Liver (tissue), 9 donors: ENCODE measurements around the gene SLIT3. TPM values are rescaled to one million over a fixed set of nuclear protein-coding genes. Genes with fewer than 3 reads are reported as not detected.

Experiments
- DNase-seq: peaks from one replicate; pipeline ENCODE4 v3.0.0-alpha.2; 2017; ENCODE audit warnings: low spot score
- H3K27ac ChIP-seq, 2 donors: one replicate each; pipeline ENCODE4 v1.7.0; 2013; ENCODE audit warnings: inconsistent platforms in 2 of 2, low read length in 2 of 2, control low read depth in 1 of 2, low read depth in 1 of 2, mild to moderate bottlenecking in 1 of 2
- H3K27me3 ChIP-seq, 4 donors: one replicate each; pipeline versions ENCODE4 v1.6.1 to v1.7.0; 2013; ENCODE audit warnings: low read length in 3 of 4, inconsistent platforms in 1 of 4, mild to moderate bottlenecking in 1 of 4, moderate library complexity in 1 of 4; ENCODE audit not compliant: control insufficient read depth in 4 of 4, insufficient read depth in 4 of 4
- H3K36me3 ChIP-seq, 4 donors: one replicate each; pipeline versions ENCODE4 v1.6.1 to v1.7.0; 2013; ENCODE audit warnings: low read length in 3 of 4, mild to moderate bottlenecking in 3 of 4, low read depth in 1 of 4, moderate library complexity in 1 of 4; ENCODE audit not compliant: control insufficient read depth in 4 of 4, insufficient read depth in 3 of 4
- H3K4me1 ChIP-seq, 4 donors: one replicate each; pipeline versions ENCODE4 v1.6.1 to v1.7.0; 2013; ENCODE audit warnings: low read length in 3 of 4, mild to moderate bottlenecking in 3 of 4, moderate library complexity in 1 of 4; ENCODE audit not compliant: control insufficient read depth in 4 of 4, insufficient read depth in 4 of 4
- H3K4me3 ChIP-seq, 3 donors: one replicate each; pipeline versions ENCODE4 v1.6.1 to v1.7.0; 2013; ENCODE audit warnings: low read length in 3 of 3, control low read depth in 1 of 3, low read depth in 1 of 3, mild to moderate bottlenecking in 1 of 3
- H3K9ac ChIP-seq, 2 donors: one replicate each; pipeline ENCODE4 v1.7.0; 2013; ENCODE audit warnings: low read length in 2 of 2, mild to moderate bottlenecking in 2 of 2, moderate library complexity in 2 of 2, control low read depth in 1 of 2, low read depth in 1 of 2
- H3K9me3 ChIP-seq, 4 donors: one replicate each; pipeline versions ENCODE4 v1.6.1 to v1.7.0; 2013; ENCODE audit warnings: low read length in 3 of 4; ENCODE audit not compliant: control insufficient read depth in 4 of 4
- EGR1 ChIP-seq, 2 donors: IDR thresholded peaks; 2 replicates each; pipeline ENCODE4 v1.6.1; 2016 to 2018; ENCODE audit warnings: antibody characterized with exemption in 2 of 2, low read depth in 2 of 2
- FOXA1 ChIP-seq: IDR thresholded peaks from 2 replicates; pipeline ENCODE4 v1.6.1; 2016; ENCODE audit warnings: antibody characterized with exemption
- FOXA2 ChIP-seq: IDR thresholded peaks from 2 replicates; pipeline ENCODE4 v1.6.1; 2016; ENCODE audit warnings: antibody characterized with exemption
- GABPA ChIP-seq, 2 donors: IDR thresholded peaks in 1 of 2; conservative IDR thresholded peaks in 1 of 2; 2 replicates each; pipeline ENCODE4 v1.6.1; 2016; ENCODE audit warnings: antibody characterized with exemption in 2 of 2, mild to moderate bottlenecking in 1 of 2, moderate library complexity in 1 of 2
- HNF4A ChIP-seq, 2 donors: conservative IDR thresholded peaks; 2 replicates each; pipeline ENCODE4 v1.6.1; 2016; ENCODE audit warnings: antibody characterized with exemption in 2 of 2, mild to moderate bottlenecking in 2 of 2
- HNF4G ChIP-seq: IDR thresholded peaks from 2 replicates; pipeline ENCODE4 v1.6.1; 2016; ENCODE audit warnings: antibody characterized with exemption
- JUND ChIP-seq, 2 donors: IDR thresholded peaks; 2 replicates each; pipeline ENCODE4 v1.6.1; 2016; ENCODE audit warnings: antibody characterized with exemption in 2 of 2
- NR2F2 ChIP-seq: IDR thresholded peaks from 2 replicates; pipeline ENCODE4 v1.6.1; 2016; ENCODE audit warnings: antibody characterized with exemption
- RAD21 ChIP-seq, 2 donors: IDR thresholded peaks; 2 replicates each; pipeline ENCODE4 v1.6.1; 2016; ENCODE audit warnings: antibody characterized with exemption in 2 of 2, mild to moderate bottlenecking in 2 of 2
- RXRA ChIP-seq, 2 donors: IDR thresholded peaks; 2 replicates each; pipeline ENCODE4 v1.6.1; 2017 to 2018; ENCODE audit warnings: antibody characterized with exemption in 2 of 2, mild to moderate bottlenecking in 1 of 2
- SP1 ChIP-seq: IDR thresholded peaks from 2 replicates; pipeline ENCODE4 v1.6.1; 2018; ENCODE audit warnings: antibody characterized with exemption, mild to moderate bottlenecking
- TAF1 ChIP-seq: conservative IDR thresholded peaks from 2 replicates; pipeline ENCODE4 v1.6.1; 2016; ENCODE audit warnings: antibody characterized with exemption, mild to moderate bottlenecking
- YY1 ChIP-seq: IDR thresholded peaks from 2 replicates; pipeline ENCODE4 v1.6.1; 2016; ENCODE audit warnings: antibody characterized with exemption, mild to moderate bottlenecking
- WGBS: extraction: QIAGEN DNeasy Blood & Tissue Kit; methylation state at CpG from one replicate; pipeline ENCODE4 v1.1.7; 2013; 5-methylcytosine and 5-hydroxymethylcytosine counted together
- polyA plus RNA-seq, 2 donors: library from polyadenylated mRNA; stranded (reverse) in 1 of 2; unstranded in 1 of 2; fragments of 200-250 nt in 1 of 2; fragments of >200 nt in 1 of 2; fragmentation: Nextera tagmentation in 1 of 2; extraction: Ambion mirVana in 1 of 2; gene quantifications; one replicate each; pipeline versions ENCODE4 v1.2.1 to v1.2.3, GENCODE V29; 2013 to 2015
- total RNA-seq, 2 donors: library from RNA; depleted of rRNA; stranded (reverse); fragments of >200 nt; gene quantifications; one replicate each; pipeline ENCODE4 v1.2.3, GENCODE V29; 2014
- TF ChIP-seq, protein P1 (sequence below): IDR thresholded peaks from 2 replicates; pipeline ENCODE4 v1.6.1; 2016; ENCODE audit warnings: antibody characterized with exemption
- TF ChIP-seq, protein P2 (sequence below): IDR thresholded peaks from 2 replicates; pipeline ENCODE4 v1.6.1; 2016; ENCODE audit warnings: antibody characterized with exemption, mild to moderate bottlenecking
- TF ChIP-seq, protein P3 (sequence below): IDR thresholded peaks from 2 replicates; pipeline ENCODE4 v1.6.1; 2016; ENCODE audit warnings: antibody characterized with exemption
- TF ChIP-seq, protein P4 (sequence below): IDR thresholded peaks from 2 replicates; pipeline ENCODE4 v1.6.1; 2016; ENCODE audit warnings: antibody characterized with exemption
- TF ChIP-seq, protein P5 (sequence below): fragments of 150-350 bp; IDR thresholded peaks from 2 replicates; pipeline ENCODE4 v1.5.1; 2017; ENCODE audit warnings: improper control_type of control experiment, low read depth, low read length; ENCODE audit not compliant: missing input control
- donor health status: healthy.
- donor health status: healthy.
- donor health status: healthy.
- donor health status: healthy.
- donor health status: healthy.

Gene SLIT3
- total RNA-seq, result 1 to 10 TPM in 1 of 2 donors, under 1 TPM in 1; 0.61 to 1.3 TPM
- polyA plus RNA-seq, result 1 to 10 TPM in 1 of 2 donors, under 1 TPM in 1; 0.61 to 1.2 TPM

DNA sequence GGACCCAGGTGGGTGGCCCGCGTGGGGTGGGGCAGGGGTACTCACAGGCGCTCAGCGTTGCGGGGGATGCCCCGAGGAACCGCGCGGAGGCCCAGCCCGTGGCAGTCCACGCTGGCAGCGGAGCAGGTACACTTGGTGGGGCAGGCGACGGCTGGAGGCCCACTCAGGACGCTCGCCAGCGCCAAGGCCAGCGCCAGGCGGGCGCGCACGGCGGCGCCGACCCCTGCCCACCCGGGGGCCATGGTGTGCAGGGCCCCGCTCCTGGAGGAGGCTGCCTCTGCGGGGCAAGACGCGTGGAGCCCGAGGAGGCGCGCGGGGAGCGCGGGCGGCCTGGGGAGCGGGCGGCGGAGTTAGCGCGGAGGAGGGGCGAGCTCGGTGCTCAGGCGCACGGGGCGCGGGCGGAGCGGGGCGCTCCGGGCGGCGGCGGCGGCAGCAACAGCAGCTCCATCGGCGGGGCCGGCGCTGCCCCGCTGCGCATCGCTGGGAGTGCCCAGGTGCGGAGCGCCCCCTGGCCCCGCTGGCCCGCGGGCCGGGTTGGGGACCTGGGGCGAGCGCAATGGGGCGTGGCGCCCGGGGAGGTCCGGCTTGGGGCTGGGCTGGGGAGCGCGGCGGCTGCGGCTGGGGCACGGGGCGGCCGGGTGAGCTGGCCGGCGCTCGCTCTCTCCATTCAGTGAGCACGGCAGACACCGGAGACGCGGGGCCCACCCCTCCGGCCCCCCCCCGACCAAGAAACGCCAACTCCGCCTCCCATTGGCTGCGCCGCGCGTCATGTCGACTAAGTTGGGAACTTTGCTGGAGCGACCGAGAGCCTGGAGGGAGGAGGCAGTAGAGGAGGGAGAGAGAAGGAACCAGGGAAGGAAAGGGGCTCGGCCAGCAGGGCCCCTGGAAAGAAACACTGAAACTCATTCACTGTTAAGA, at the start of gene SLIT3:
SLIT3 (minus strand) TSS at position 672 of the 918 bp plus-strand sequence; CDS start at position 242, 430 bp downstream.
- H3K27ac ChIP-seq, result no peak within 1 kb of the TSS
- TF ChIP-seq EGR1 (IDR thresholded peaks at IDR 0.05; ENCODE audit: low read depth in 2 of 2) (no peak), HNF4A (conservative IDR thresholded peaks at IDR 0.05) (no peak), HNF4G (no peak), GABPA (IDR thresholded peaks at IDR 0.05 in 1 of 2, conservative IDR thresholded peaks at IDR 0.05 in 1 of 2) (no peak), SP1 (no peak), NR2F2 (no peak), RAD21 (IDR thresholded peaks at IDR 0.05) (no peak), RXRA (IDR thresholded peaks at IDR 0.05) (no peak), FOXA1 (no peak), FOXA2 (no peak), YY1 (no peak), TAF1 (no peak), JUND (IDR thresholded peaks at IDR 0.05) (no peak)
- TF ChIP-seq, protein P1, sequence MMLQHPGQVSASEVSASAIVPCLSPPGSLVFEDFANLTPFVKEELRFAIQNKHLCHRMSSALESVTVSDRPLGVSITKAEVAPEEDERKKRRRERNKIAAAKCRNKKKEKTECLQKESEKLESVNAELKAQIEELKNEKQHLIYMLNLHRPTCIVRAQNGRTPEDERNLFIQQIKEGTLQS, result no peak
- TF ChIP-seq, protein P2, sequence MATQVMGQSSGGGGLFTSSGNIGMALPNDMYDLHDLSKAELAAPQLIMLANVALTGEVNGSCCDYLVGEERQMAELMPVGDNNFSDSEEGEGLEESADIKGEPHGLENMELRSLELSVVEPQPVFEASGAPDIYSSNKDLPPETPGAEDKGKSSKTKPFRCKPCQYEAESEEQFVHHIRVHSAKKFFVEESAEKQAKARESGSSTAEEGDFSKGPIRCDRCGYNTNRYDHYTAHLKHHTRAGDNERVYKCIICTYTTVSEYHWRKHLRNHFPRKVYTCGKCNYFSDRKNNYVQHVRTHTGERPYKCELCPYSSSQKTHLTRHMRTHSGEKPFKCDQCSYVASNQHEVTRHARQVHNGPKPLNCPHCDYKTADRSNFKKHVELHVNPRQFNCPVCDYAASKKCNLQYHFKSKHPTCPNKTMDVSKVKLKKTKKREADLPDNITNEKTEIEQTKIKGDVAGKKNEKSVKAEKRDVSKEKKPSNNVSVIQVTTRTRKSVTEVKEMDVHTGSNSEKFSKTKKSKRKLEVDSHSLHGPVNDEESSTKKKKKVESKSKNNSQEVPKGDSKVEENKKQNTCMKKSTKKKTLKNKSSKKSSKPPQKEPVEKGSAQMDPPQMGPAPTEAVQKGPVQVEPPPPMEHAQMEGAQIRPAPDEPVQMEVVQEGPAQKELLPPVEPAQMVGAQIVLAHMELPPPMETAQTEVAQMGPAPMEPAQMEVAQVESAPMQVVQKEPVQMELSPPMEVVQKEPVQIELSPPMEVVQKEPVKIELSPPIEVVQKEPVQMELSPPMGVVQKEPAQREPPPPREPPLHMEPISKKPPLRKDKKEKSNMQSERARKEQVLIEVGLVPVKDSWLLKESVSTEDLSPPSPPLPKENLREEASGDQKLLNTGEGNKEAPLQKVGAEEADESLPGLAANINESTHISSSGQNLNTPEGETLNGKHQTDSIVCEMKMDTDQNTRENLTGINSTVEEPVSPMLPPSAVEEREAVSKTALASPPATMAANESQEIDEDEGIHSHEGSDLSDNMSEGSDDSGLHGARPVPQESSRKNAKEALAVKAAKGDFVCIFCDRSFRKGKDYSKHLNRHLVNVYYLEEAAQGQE, result no peak
- TF ChIP-seq, protein P3, sequence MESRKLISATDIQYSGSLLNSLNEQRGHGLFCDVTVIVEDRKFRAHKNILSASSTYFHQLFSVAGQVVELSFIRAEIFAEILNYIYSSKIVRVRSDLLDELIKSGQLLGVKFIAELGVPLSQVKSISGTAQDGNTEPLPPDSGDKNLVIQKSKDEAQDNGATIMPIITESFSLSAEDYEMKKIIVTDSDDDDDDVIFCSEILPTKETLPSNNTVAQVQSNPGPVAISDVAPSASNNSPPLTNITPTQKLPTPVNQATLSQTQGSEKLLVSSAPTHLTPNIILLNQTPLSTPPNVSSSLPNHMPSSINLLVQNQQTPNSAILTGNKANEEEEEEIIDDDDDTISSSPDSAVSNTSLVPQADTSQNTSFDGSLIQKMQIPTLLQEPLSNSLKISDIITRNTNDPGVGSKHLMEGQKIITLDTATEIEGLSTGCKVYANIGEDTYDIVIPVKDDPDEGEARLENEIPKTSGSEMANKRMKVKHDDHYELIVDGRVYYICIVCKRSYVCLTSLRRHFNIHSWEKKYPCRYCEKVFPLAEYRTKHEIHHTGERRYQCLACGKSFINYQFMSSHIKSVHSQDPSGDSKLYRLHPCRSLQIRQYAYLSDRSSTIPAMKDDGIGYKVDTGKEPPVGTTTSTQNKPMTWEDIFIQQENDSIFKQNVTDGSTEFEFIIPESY, result no peak
- TF ChIP-seq, protein P4, sequence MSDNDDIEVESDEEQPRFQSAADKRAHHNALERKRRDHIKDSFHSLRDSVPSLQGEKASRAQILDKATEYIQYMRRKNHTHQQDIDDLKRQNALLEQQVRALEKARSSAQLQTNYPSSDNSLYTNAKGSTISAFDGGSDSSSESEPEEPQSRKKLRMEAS, result no peak
- TF ChIP-seq, protein P5, sequence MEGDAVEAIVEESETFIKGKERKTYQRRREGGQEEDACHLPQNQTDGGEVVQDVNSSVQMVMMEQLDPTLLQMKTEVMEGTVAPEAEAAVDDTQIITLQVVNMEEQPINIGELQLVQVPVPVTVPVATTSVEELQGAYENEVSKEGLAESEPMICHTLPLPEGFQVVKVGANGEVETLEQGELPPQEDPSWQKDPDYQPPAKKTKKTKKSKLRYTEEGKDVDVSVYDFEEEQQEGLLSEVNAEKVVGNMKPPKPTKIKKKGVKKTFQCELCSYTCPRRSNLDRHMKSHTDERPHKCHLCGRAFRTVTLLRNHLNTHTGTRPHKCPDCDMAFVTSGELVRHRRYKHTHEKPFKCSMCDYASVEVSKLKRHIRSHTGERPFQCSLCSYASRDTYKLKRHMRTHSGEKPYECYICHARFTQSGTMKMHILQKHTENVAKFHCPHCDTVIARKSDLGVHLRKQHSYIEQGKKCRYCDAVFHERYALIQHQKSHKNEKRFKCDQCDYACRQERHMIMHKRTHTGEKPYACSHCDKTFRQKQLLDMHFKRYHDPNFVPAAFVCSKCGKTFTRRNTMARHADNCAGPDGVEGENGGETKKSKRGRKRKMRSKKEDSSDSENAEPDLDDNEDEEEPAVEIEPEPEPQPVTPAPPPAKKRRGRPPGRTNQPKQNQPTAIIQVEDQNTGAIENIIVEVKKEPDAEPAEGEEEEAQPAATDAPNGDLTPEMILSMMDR, result no peak
- H3K4me3 ChIP-seq, result peak within 1 kb of the TSS in 1 of 3 donors; percentile 30
- WGBS, result 3% methylated on average over 101 of the region's 101 CpGs
- DNase-seq, result no peak
- H3K9ac ChIP-seq, result no peak within 1 kb of the TSS
- H3K36me3 ChIP-seq, result no peaks in the 10 kb centered on the region
- peaks cover 3 to 19% (median 9%) of the 10 kb centered on the region in 4 donors for H3K27me3 ChIP-seq
- no peaks in the 10 kb centered on the region for H3K9me3 ChIP-seq
- H3K4me1 ChIP-seq, result peaks cover 0 to 12% (median 5%) of the 10 kb centered on the region in 4 donors
